ENCODE measurements around the gene MYO1G.

- TF ChIP-seq POLR2A (IDR thresholded peaks at IDR 0.05) (no peak), CTCF (IDR thresholded peaks at IDR 0.05) (no peak)
Measured at GRCh38 chr7:44917465-44917864, 61.4 kb downstream of the MYO1G start.

Data from adrenal gland (tissue), 5 donors.